Ovary (tissue), 3 donors: ENCODE measurements around the gene TP73.

Experiments used
- EP300 ChIP-seq: sonication (generic); formaldehyde crosslinking; IDR thresholded peaks from one replicate; pipeline ENCODE4 v1.6.1; 2017; ENCODE audit warnings: antibody characterized with exemption
- POLR2A ChIP-seq: fragments of 450-650 bp; IDR thresholded peaks from one replicate; pipeline ENCODE4 v1.6.1; 2017; ENCODE audit warnings: antibody characterized with exemption, mild to moderate bottlenecking, moderate library complexity
- TF ChIP-seq, protein P1 (sequence below), 3 donors: fragments of 450-650 bp in 2 of 3; fragments of 200-600 bp in 1 of 3; IDR thresholded peaks; one replicate each; pipeline versions ENCODE4 v1.5.1 to v1.8.0; 2016 to 2022; ENCODE audit warnings: antibody characterized with exemption in 3 of 3, mild to moderate bottlenecking in 1 of 3
- donor health status: DM: no; HTN: no; CAD: no.

DNA sequence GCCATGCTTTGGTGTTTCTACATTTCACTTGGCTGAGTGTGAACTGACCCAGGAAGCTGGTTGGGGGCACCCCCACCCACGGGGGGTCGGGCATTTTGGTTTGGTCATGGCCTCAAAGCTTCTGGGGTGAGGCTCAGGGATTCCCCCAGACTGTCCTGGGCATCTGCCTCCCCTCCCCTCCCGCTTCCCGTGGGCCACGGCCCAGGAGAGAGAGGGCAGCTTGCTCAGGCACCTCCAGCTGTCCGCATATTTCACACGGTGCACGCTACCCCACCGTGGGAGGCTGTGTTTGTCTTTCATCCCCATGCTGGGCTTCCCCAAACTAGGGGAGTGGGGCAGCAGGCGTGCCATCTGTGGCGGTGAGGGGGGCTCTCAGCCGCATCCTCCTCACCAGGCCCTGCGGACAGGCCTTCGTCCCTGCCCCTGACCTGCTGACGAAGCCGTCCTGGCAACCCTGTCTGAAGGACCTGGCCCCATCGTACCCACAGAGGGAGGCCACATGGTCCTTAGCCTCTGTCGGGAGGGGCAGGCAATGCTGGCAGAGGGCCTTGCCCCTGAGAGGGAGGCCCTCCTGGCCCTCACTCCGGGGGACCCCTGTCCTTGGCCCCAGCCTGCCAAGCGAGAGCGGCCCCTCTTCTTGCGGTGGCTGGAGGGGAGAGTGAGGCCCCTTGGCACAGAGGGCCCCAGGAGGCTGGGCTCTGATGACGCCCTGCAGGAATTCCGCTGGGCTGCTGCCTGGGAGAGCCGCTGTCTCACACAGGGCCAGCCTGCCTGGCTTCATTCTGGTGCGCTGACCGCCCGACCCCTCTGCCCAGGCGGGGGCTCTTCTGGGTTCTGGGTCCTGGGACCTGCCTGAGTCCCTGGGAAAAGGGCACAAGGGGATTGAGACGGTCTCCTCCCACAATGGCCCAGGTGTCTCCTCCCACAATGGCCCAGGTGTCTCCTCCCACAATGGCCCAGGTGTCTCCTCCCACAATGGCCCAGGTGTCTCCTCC is 22.1 kb downstream of the TP73 start:
- TF ChIP-seq, protein P1, sequence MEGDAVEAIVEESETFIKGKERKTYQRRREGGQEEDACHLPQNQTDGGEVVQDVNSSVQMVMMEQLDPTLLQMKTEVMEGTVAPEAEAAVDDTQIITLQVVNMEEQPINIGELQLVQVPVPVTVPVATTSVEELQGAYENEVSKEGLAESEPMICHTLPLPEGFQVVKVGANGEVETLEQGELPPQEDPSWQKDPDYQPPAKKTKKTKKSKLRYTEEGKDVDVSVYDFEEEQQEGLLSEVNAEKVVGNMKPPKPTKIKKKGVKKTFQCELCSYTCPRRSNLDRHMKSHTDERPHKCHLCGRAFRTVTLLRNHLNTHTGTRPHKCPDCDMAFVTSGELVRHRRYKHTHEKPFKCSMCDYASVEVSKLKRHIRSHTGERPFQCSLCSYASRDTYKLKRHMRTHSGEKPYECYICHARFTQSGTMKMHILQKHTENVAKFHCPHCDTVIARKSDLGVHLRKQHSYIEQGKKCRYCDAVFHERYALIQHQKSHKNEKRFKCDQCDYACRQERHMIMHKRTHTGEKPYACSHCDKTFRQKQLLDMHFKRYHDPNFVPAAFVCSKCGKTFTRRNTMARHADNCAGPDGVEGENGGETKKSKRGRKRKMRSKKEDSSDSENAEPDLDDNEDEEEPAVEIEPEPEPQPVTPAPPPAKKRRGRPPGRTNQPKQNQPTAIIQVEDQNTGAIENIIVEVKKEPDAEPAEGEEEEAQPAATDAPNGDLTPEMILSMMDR (IDR thresholded peaks at IDR 0.05), result no peak
- no peak for TF ChIP-seq POLR2A
- TF ChIP-seq EP300, result no peak
